ENCODE measurements around the gene PLPPR2. TPM values are rescaled to one million over a fixed set of nuclear protein-coding genes. Genes with fewer than 3 reads are reported as not detected.
"Not testable (repeated sequence)": the region's sequence is repeated elsewhere in the genome, so short reads cannot be mapped to it uniquely, and the experiment has no call there.

Gene PLPPR2
- polyA plus RNA-seq, 3 donors, result 35.0 to 99.4 (median 45.5) TPM

DNA sequence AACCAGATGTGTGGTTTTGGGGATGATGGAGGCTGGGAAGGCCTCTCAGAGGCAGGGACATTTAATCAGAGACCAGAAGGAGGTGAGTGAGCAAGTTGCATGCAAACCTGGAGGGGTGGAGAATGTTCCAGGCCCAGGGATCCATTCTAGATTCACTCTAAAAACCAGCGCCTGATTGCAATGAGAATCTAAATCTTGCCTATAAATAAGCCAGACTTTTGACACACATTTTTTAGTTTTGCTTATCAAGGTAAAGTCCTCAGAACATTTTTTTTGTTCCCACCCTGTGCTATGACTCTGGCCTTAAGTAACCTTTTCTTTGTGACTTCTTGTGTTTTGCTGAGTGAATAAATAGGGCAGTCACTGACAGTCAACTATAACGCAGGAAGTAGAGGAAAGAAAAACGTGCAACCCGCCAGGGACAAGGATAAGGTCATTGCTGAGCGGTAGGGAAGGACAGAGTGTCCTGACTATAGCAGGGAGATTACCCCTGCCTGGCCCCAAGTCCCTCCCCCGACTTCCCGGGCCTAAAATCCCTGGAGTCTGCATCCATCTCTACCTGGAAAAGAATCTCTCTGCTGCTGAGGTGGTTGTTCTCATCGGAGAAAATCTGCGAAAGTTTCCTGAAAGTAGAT, 49.5 kb downstream of the PLPPR2 start:
- H3K4me1 ChIP-seq (ENCODE audit: control insufficient read depth in 1 of 2, insufficient read depth in 2 of 2, low read length in 2 of 2), result peaks cover 14 to 16% of the 10 kb centered on the region in 2 donors
- TF ChIP-seq, protein P1, sequence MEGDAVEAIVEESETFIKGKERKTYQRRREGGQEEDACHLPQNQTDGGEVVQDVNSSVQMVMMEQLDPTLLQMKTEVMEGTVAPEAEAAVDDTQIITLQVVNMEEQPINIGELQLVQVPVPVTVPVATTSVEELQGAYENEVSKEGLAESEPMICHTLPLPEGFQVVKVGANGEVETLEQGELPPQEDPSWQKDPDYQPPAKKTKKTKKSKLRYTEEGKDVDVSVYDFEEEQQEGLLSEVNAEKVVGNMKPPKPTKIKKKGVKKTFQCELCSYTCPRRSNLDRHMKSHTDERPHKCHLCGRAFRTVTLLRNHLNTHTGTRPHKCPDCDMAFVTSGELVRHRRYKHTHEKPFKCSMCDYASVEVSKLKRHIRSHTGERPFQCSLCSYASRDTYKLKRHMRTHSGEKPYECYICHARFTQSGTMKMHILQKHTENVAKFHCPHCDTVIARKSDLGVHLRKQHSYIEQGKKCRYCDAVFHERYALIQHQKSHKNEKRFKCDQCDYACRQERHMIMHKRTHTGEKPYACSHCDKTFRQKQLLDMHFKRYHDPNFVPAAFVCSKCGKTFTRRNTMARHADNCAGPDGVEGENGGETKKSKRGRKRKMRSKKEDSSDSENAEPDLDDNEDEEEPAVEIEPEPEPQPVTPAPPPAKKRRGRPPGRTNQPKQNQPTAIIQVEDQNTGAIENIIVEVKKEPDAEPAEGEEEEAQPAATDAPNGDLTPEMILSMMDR (IDR thresholded peaks at IDR 0.05), result no peak
- H2AFZ ChIP-seq (ENCODE audit: insufficient read depth, low read depth, low read length, poor library complexity, severe bottlenecking), result no peak overlapping the region
- no peak overlapping the region for H3K27ac ChIP-seq (ENCODE audit: low read depth in 1 of 2, low read length in 2 of 2)
- WGBS (ENCODE audit: insufficient coverage), result 61% methylated on average over 6 of the region's 9 CpGs
- H3K79me2 ChIP-seq (ENCODE audit: insufficient read depth, low read length), result no peaks in the 10 kb centered on the region
- intact Hi-C loops (cut with micrococcal nuclease), result no loop called here
- H3K9ac ChIP-seq (ENCODE audit: insufficient read depth, low read length, poor library complexity, severe bottlenecking), result no peak overlapping the region
- H3K9me3 Mint-ChIP-seq, result no peaks in the 10 kb centered on the region
- no peaks in the 10 kb centered on the region for H3K36me3 Mint-ChIP-seq
- H3K27me3 ChIP-seq (ENCODE audit: control insufficient read depth in 2 of 2, insufficient read depth in 2 of 2, low read length in 2 of 2), result peaks cover 0 to 2% of the 10 kb centered on the region in 2 donors
- H3K36me3 ChIP-seq (replicated peaks in 1 of 2; ENCODE audit: control insufficient read depth in 1 of 2, insufficient read depth in 2 of 2, low read length in 2 of 2), result no peaks in the 10 kb centered on the region
- H3K9me3 ChIP-seq (replicated peaks in 1 of 2; ENCODE audit: control insufficient read depth in 1 of 2, insufficient read depth in 1 of 2, low read length in 2 of 2), result no peaks in the 10 kb centered on the region
- H3K27ac Mint-ChIP-seq, result no peak overlapping the region
- no peak overlapping the region for H3K4me2 ChIP-seq (replicated peaks; ENCODE audit: extremely low read depth, low read length, poor library complexity, severe bottlenecking)
- H3K4me3 Mint-ChIP-seq, result no peak overlapping the region
- H4K20me1 ChIP-seq (ENCODE audit: insufficient read depth, low read length), result no peaks in the 10 kb centered on the region
- no peak overlapping the region for H3K4me3 ChIP-seq (replicated peaks in 1 of 3; ENCODE audit: low read depth in 2 of 3, low read length in 3 of 3)
- peaks cover 19% of the 10 kb centered on the region for H3K4me1 Mint-ChIP-seq
- no peak for DNase-seq
- peaks cover 9 to 26% (median 16%) of the 10 kb centered on the region in 3 donors for H3K27me3 Mint-ChIP-seq (ENCODE audit: low read depth in 3 of 3)

DNA sequence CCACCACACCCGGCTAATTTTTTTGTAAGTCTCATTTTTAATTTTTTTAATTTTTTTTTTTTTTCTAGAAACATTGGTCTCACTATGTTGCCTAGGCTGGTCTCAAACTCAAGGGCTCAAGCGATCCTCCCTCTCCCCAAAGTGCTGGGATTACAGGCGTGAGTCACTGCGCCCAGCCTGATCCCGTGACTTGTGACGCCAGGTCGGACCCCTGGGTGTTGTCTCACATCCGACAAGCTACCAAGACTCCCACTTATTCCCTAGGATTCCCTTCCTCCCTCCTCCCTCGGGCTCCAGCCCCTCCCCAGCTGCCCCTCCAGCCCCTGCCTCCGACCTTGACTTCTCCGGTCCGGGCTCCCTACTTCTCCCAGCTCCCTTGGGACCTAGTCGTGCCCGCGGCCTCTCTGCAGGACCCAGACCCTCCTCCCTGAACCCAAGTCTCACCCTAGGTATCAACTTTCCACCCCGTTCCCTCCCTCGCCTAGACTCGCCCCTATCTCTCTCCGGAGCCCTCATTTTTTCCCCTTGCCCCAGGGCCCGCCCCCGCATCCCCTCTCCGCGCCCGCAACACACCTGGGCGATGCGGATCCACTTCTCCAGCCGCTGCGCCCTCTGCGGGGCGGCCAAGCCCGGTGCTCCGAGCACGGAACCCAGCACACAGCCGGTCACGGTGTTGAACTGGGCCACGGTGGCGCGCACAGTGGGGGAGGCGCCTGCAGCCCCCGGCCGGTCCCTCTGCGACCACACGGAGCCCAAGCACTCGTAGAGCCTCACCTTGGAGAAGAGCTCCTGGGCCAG, 50.8 kb downstream of the PLPPR2 start:
- Histone ChIP-seq H3K4me3 (replicated peaks in 1 of 3; ENCODE audit: low read depth in 2 of 3, low read length in 3 of 3) (peak overlapping the region in 1 of 3 experiments; percentile 61), H4K20me1 (ENCODE audit: insufficient read depth, low read length) (no peaks in the 10 kb centered on the region), H3K4me2 (replicated peaks; ENCODE audit: extremely low read depth, low read length, poor library complexity, severe bottlenecking) (peak overlapping the region; percentile 71), H3K27me3 (ENCODE audit: control insufficient read depth in 2 of 2, insufficient read depth in 2 of 2, low read length in 2 of 2) (peaks cover 0 to 4% of the 10 kb centered on the region in 2 donors), H3K27ac (ENCODE audit: low read depth in 1 of 2, low read length in 2 of 2) (no peak overlapping the region), H3K4me1 (ENCODE audit: control insufficient read depth in 1 of 2, insufficient read depth in 2 of 2, low read length in 2 of 2) (peaks cover 14 to 16% of the 10 kb centered on the region in 2 donors), H2AFZ (ENCODE audit: insufficient read depth, low read depth, low read length, poor library complexity, severe bottlenecking) (peak overlapping the region; percentile 72), H3K79me2 (ENCODE audit: insufficient read depth, low read length) (no peaks in the 10 kb centered on the region), H3K36me3 (replicated peaks in 1 of 2; ENCODE audit: control insufficient read depth in 1 of 2, insufficient read depth in 2 of 2, low read length in 2 of 2) (no peaks in the 10 kb centered on the region), H3K9me3 (replicated peaks in 1 of 2; ENCODE audit: control insufficient read depth in 1 of 2, insufficient read depth in 1 of 2, low read length in 2 of 2) (no peaks in the 10 kb centered on the region), H3K9ac (ENCODE audit: insufficient read depth, low read length, poor library complexity, severe bottlenecking) (peak overlapping the region; percentile 21)
- peaks cover 19% of the 10 kb centered on the region for H3K4me1 Mint-ChIP-seq
- intact Hi-C loops (cut with micrococcal nuclease), result no loop called here
- no peaks in the 10 kb centered on the region for H3K36me3 Mint-ChIP-seq
- WGBS (ENCODE audit: insufficient coverage), result 28% methylated on average over 39 of the region's 44 CpGs
- TF ChIP-seq, protein P1 (IDR thresholded peaks at IDR 0.05), result peak; percentile 38
- no peaks in the 10 kb centered on the region for H3K9me3 Mint-ChIP-seq
- no peak for DNase-seq
- H3K27ac Mint-ChIP-seq, result no peak overlapping the region
- peaks cover 9 to 30% (median 16%) of the 10 kb centered on the region in 3 donors for H3K27me3 Mint-ChIP-seq (ENCODE audit: low read depth in 3 of 3)
- peak overlapping the region; percentile 31 to 79 for H3K4me3 Mint-ChIP-seq

DNA sequence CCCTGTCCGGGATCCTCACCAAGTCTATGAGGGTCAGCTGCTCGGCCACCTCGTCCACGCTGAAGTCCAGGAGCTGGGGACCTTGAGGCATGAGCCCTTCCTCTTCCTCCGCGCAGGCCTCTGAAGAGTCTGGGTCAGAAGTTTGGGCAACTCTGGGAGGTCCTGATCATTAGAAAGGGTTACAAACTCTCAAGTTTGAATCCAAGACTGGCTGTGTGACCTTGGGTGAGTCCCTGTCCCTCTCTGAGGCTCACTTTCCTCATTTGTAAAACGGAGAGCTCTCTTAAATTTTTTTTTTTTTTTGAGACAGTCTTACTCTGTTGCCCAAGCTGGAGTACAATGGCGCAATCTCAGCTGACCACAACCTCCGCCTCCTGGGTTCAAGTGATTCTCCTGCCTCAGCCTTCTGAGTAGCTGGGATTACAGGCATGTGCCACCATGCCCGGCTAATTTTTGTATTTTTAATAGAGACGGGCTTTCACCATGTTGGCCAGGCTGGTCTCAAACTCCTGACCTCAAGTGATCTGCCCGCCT, 51.5 kb downstream of the PLPPR2 start:
- H3K27me3 ChIP-seq (ENCODE audit: control insufficient read depth in 2 of 2, insufficient read depth in 2 of 2, low read length in 2 of 2); H3K36me3 Mint-ChIP-seq; H3K9me3 Mint-ChIP-seq; intact Hi-C loops (cut with micrococcal nuclease); H3K27ac ChIP-seq (ENCODE audit: low read depth in 1 of 2, low read length in 2 of 2); H3K79me2 ChIP-seq (ENCODE audit: insufficient read depth, low read length); H3K36me3 ChIP-seq (replicated peaks in 1 of 2; ENCODE audit: control insufficient read depth in 1 of 2, insufficient read depth in 2 of 2, low read length in 2 of 2); H4K20me1 ChIP-seq (ENCODE audit: insufficient read depth, low read length); H3K9me3 ChIP-seq (replicated peaks in 1 of 2; ENCODE audit: control insufficient read depth in 1 of 2, insufficient read depth in 1 of 2, low read length in 2 of 2): not testable (repeated sequence)
- Histone ChIP-seq H3K4me2 (replicated peaks; ENCODE audit: extremely low read depth, low read length, poor library complexity, severe bottlenecking) (peak overlapping the region; percentile 71), H3K4me1 (ENCODE audit: control insufficient read depth in 1 of 2, insufficient read depth in 2 of 2, low read length in 2 of 2) (peaks cover 14 to 16% of the 10 kb centered on the region in 2 donors), H3K4me3 (replicated peaks in 1 of 3; ENCODE audit: low read depth in 2 of 3, low read length in 3 of 3) (peak overlapping the region in 1 of 3 experiments; percentile 61), H2AFZ (ENCODE audit: insufficient read depth, low read depth, low read length, poor library complexity, severe bottlenecking) (peak overlapping the region; percentile 72), H3K9ac (ENCODE audit: insufficient read depth, low read length, poor library complexity, severe bottlenecking) (peak overlapping the region; percentile 21)
- WGBS (ENCODE audit: insufficient coverage), result 31% methylated on average over 5 of the region's 12 CpGs
- DNase-seq, result peak; percentile 42 to 52 (median 42)
- H3K4me3 Mint-ChIP-seq, result peak overlapping the region; percentile 31 to 79
- peak overlapping the region in 3 of 7 donors; percentile 25 to 76 (median 70) for H3K27ac Mint-ChIP-seq
- H3K27me3 Mint-ChIP-seq (ENCODE audit: low read depth in 3 of 3), result peaks cover 14 to 34% (median 21%) of the 10 kb centered on the region in 3 donors
- peaks cover 19% of the 10 kb centered on the region for H3K4me1 Mint-ChIP-seq
